SKM-1 (cell line): Measurements from ENCODE around the gene TNFAIP8L1.

Experiments used
- DNase-seq: peaks from one replicate; lab custom pipeline; 2025; ENCODE audit not compliant: unreplicated experiment; lab: John Stamatoyannopoulos, UW

The TNFAIP8L1 gene

GRCh38 chr19:4609878-4610511, 29.3 kb upstream of the TNFAIP8L1 start:
- peak; percentile 62 for DNase-seq

GRCh38 chr19:4613254-4613751, 26.0 kb upstream of the TNFAIP8L1 start:
- DNase-seq = no peak

GRCh38 chr19:4618019-4618418, 21.3 kb upstream of the TNFAIP8L1 start:
- DNase-seq = no peak

- no peak for DNase-seq
Measured at GRCh38 chr19:4619668-4620294, 19.5 kb upstream of the TNFAIP8L1 start.

GRCh38 chr19:4620675-4621074, 18.6 kb upstream of the TNFAIP8L1 start:
- DNase-seq = no peak

- DNase-seq = no peak
Measured at GRCh38 chr19:4622695-4623421, 16.5 kb upstream of the TNFAIP8L1 start.

GRCh38 chr19:4624301-4624700, 15.0 kb upstream of the TNFAIP8L1 start:
- no peak for DNase-seq

- no peak for DNase-seq
Measured at GRCh38 chr19:4624733-4625362, 14.5 kb upstream of the TNFAIP8L1 start.

- peak; percentile 94 for DNase-seq
Measured at GRCh38 chr19:4633140-4633967, 6.0 kb upstream of the TNFAIP8L1 start.

- DNase-seq = no peak
Measured at GRCh38 chr19:4635754-4636116, 3.6 kb upstream of the TNFAIP8L1 start.

- peak; percentile 53 for DNase-seq
Measured at GRCh38 chr19:4636151-4636717, 3.1 kb upstream of the TNFAIP8L1 start.

- no peak for DNase-seq
Measured at GRCh38 chr19:4636761-4637160, 2.6 kb upstream of the TNFAIP8L1 start.

GRCh38 chr19:4638317-4638716, 999 bp upstream of the TNFAIP8L1 start:
- no peak for DNase-seq

GRCh38 chr19:4639531-4640246, 373 bp downstream of the TNFAIP8L1 start:
- DNase-seq = no peak

- DNase-seq = no peak
Measured at GRCh38 chr19:4640247-4641000, 1.1 kb downstream of the TNFAIP8L1 start.

GRCh38 chr19:4641132-4641531, 1.8 kb downstream of the TNFAIP8L1 start:
- DNase-seq = no peak

- no peak for DNase-seq
Measured at GRCh38 chr19:4642625-4643024, 3.3 kb downstream of the TNFAIP8L1 start.

GRCh38 chr19:4645718-4646117, 6.4 kb downstream of the TNFAIP8L1 start:
- no peak for DNase-seq
